Measurements from ENCODE around the gene GAB3. TPM values are rescaled to one million over a fixed set of nuclear protein-coding genes. Genes with fewer than 3 reads are reported as not detected.

GAB3 gene
- total RNA-seq, 1 donor from 2014 or later = 1.1 TPM

DNA sequence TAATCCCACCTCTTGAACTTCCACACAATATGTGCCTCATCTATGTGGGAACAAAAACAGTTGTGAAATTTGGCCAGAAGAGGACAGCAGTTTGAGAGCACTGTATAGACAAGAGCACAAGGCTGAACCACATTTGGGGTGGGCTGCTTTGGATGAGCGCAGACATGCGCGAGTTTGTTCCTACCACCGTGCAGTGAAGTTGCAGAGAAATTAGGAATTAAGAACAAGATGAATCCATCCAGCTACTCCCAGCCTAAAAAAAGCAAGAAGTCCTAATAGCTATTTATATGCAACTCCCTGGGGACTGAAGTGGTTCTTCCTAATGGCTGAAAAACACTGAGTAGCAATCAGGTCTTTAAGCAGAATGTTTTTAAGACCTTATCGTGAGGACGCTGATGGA, 1.0 kb downstream of the GAB3 start:
- H3K4me3 Mint-ChIP-seq (ENCODE audit: unreplicated experiment) = no peak overlapping the region
- no peak overlapping the region for H3K27ac Mint-ChIP-seq (ENCODE audit: unreplicated experiment)
- peaks cover 8% of the 10 kb centered on the region for H3K27me3 Mint-ChIP-seq (ENCODE audit: unreplicated experiment)
- H3K36me3 Mint-ChIP-seq (ENCODE audit: unreplicated experiment) = no peaks in the 10 kb centered on the region
- no peak for DNase-seq (ENCODE audit: extremely low spot score, unreplicated experiment)
- peaks cover 4% of the 10 kb centered on the region for H3K4me1 Mint-ChIP-seq (ENCODE audit: unreplicated experiment)
- H3K9me3 Mint-ChIP-seq (ENCODE audit: unreplicated experiment) = no peaks in the 10 kb centered on the region
- TF ChIP-seq CTCF (IDR thresholded peaks at IDR 0.05) = no peak

- H3K36me3 Mint-ChIP-seq (ENCODE audit: unreplicated experiment) = no peaks in the 10 kb centered on the region
- peaks cover 4% of the 10 kb centered on the region for H3K4me1 Mint-ChIP-seq (ENCODE audit: unreplicated experiment)
These were observed 2.1 kb downstream of the GAB3 start for GRCh38 chrX:154748712-154749339.

DNA sequence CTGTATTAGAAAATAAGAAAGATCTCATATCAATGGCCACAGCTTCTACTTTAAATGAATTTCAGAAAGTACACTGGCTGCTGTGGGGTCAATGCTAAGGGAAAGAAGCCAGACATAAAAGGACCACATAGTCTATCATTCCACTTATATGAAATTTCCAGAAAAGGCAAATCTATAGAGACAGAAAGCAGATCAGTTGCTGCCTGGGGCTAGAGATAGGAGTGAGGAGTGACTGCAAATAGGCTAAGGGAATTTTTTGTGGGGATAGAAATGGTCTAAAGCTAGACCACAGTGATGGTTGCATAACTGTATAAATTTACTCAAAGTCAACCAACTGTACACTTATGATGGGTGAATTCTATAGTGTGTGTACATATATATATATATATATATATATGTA, 8.3 kb downstream of the GAB3 start:
- peaks cover 8% of the 10 kb centered on the region for H3K4me1 Mint-ChIP-seq (ENCODE audit: unreplicated experiment)
- H3K27ac Mint-ChIP-seq (ENCODE audit: unreplicated experiment) = no peak overlapping the region
- H3K9me3 Mint-ChIP-seq (ENCODE audit: unreplicated experiment) = peaks cover 8% of the 10 kb centered on the region
- no peak for TF ChIP-seq CTCF (IDR thresholded peaks at IDR 0.05)
- DNase-seq (ENCODE audit: extremely low spot score, unreplicated experiment) = no peak
- no peak overlapping the region for H3K4me3 Mint-ChIP-seq (ENCODE audit: unreplicated experiment)
- H3K36me3 Mint-ChIP-seq (ENCODE audit: unreplicated experiment) = no peaks in the 10 kb centered on the region
- H3K27me3 Mint-ChIP-seq (ENCODE audit: unreplicated experiment) = no peaks in the 10 kb centered on the region

More at GRCh38 chrX:154748712-154749339, 2.1 kb downstream of the GAB3 start:
- H3K27me3 Mint-ChIP-seq (ENCODE audit: unreplicated experiment) = peaks cover 8% of the 10 kb centered on the region
- peak; percentile 72 for TF ChIP-seq CTCF (IDR thresholded peaks at IDR 0.05)
- no peak overlapping the region for H3K4me3 Mint-ChIP-seq (ENCODE audit: unreplicated experiment)
- H3K27ac Mint-ChIP-seq (ENCODE audit: unreplicated experiment) = no peak overlapping the region
- DNase-seq (ENCODE audit: extremely low spot score, unreplicated experiment) = no peak
- peaks cover 5% of the 10 kb centered on the region for H3K9me3 Mint-ChIP-seq (ENCODE audit: unreplicated experiment)

DNA sequence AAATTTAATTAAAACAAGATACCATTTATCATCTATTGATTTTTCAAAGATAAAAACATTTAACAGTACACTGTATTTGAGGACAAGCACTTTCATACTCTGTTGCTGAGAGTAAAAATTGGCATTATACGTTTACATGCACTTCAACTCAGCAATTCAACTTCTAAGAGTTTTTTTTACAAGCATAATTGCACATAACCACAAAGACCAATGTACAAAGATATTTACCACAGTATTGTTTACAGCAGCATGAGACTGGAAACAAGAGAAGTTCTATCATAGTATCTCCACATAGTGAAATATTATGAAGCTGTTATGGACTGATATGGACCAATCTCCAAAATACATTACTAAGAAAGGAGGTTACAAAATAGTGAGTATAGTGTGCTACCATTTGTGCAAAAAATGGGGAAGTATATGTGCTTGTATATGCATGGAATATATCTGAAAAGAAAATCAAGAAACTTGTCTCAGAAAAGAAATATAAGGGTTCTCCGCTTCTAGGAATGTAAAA, 10.9 kb downstream of the GAB3 start:
- Mint-ChIP-seq H3K9me3 (ENCODE audit: unreplicated experiment) (peaks cover 8% of the 10 kb centered on the region), H3K4me3 (ENCODE audit: unreplicated experiment) (no peak overlapping the region), H3K27me3 (ENCODE audit: unreplicated experiment) (no peaks in the 10 kb centered on the region), H3K36me3 (ENCODE audit: unreplicated experiment) (no peaks in the 10 kb centered on the region), H3K27ac (ENCODE audit: unreplicated experiment) (no peak overlapping the region), H3K4me1 (ENCODE audit: unreplicated experiment) (peaks cover 25% of the 10 kb centered on the region)
- no peak for TF ChIP-seq CTCF (IDR thresholded peaks at IDR 0.05)
- no peak for DNase-seq (ENCODE audit: extremely low spot score, unreplicated experiment)

GRCh38 chrX:154738011-154738738, 12.7 kb downstream of the GAB3 start:
- Mint-ChIP-seq H3K9me3 (ENCODE audit: unreplicated experiment) (peaks cover 9% of the 10 kb centered on the region), H3K4me1 (ENCODE audit: unreplicated experiment) (peaks cover 37% of the 10 kb centered on the region), H3K27me3 (ENCODE audit: unreplicated experiment) (no peaks in the 10 kb centered on the region), H3K4me3 (ENCODE audit: unreplicated experiment) (no peak overlapping the region), H3K27ac (ENCODE audit: unreplicated experiment) (no peak overlapping the region), H3K36me3 (ENCODE audit: unreplicated experiment) (no peaks in the 10 kb centered on the region)
- TF ChIP-seq CTCF (IDR thresholded peaks at IDR 0.05) = no peak
- no peak for DNase-seq (ENCODE audit: extremely low spot score, unreplicated experiment)

Measured in osteocyte (in vitro differentiated cells).